Mesodermal cell (in vitro differentiated cells): ENCODE data around the gene TLR7. TPM values are rescaled to one million over a fixed set of nuclear protein-coding genes. Genes with fewer than 3 reads are reported as not detected.

Experiments used
- H3K27ac ChIP-seq: 2 replicates; pipeline ENCODE4 v1.7.0; 2013; ENCODE audit warnings: mild to moderate bottlenecking, low read depth, low read length, moderate library complexity; ENCODE audit not compliant: severe bottlenecking
- H3K36me3 ChIP-seq: 2 replicates; pipeline ENCODE4 v1.7.1; 2013; ENCODE audit warnings: mild to moderate bottlenecking, low read length, moderate library complexity; ENCODE audit not compliant: control insufficient read depth, insufficient read depth
- H3K4me1 ChIP-seq: one replicate; pipeline ENCODE4 v1.7.1; 2013; ENCODE audit warnings: mild to moderate bottlenecking, low read length; ENCODE audit not compliant: insufficient read depth, control insufficient read depth, poor library complexity, severe bottlenecking
- H3K4me3 ChIP-seq: 2 replicates; pipeline ENCODE4 v1.7.0; 2013; ENCODE audit warnings: low read length, control low read depth, mild to moderate bottlenecking; ENCODE audit not compliant: insufficient read depth, poor library complexity, severe bottlenecking; ENCODE audit errors: extremely low read depth
- H3K9me3 ChIP-seq: 2 replicates; pipeline ENCODE4 v1.7.1; 2013; ENCODE audit warnings: mild to moderate bottlenecking, low read length, moderate library complexity; ENCODE audit not compliant: control insufficient read depth
- WGBS, 2 experiments: methylation state at CpG; one replicate each; pipeline ENCODE4 v1.1.5; 2013; ENCODE audit warnings: missing lambda C conversion rate in 2 of 2; ENCODE audit not compliant: insufficient coverage in 2 of 2; 5-methylcytosine and 5-hydroxymethylcytosine counted together
- polyA plus RNA-seq, 2 experiments: library from polyadenylated mRNA; stranded (reverse); fragments of 50-300 nt; gene quantifications; one replicate each; pipeline ENCODE4 v1.2.3, GENCODE V29; 2013

The TLR7 gene
- 0.11 TPM for polyA plus RNA-seq (2013, experiment 1 of 2)
- polyA plus RNA-seq (2013, experiment 2 of 2) = not detected

GRCh38 chrX:12866451-12867377, at the start of gene TLR7:
TLR7 (plus strand) TSS chrX:12867072; CDS start chrX:12867579, 507 bp downstream.
- WGBS, 2 experiments = 80 to 100% methylated on average over 1 of the region's 7 CpGs
- Histone ChIP-seq H3K4me3 (no peak within 1 kb of the TSS), H3K36me3 (no peaks in the 10 kb centered on the region), H3K9me3 (no peaks in the 10 kb centered on the region), H3K4me1 (no peaks in the 10 kb centered on the region), H3K27ac (no peak within 1 kb of the TSS)

GRCh38 chrX:12817528-12817927, 49.3 kb upstream of the TLR7 start:
- Histone ChIP-seq H3K4me1 (no peaks in the 10 kb centered on the region), H3K36me3 (peaks cover 16% of the 10 kb centered on the region), H3K9me3 (no peaks in the 10 kb centered on the region), H3K27ac (no peak overlapping the region), H3K4me3 (no peak overlapping the region)
- WGBS, 2 experiments = 50 to 67% methylated on average over 2 to 3 of the region's 5 CpGs

- no peaks in the 10 kb centered on the region for H3K9me3 ChIP-seq
- WGBS, 2 experiments = 95 to 100% methylated on average over 1 to 4 of the region's 9 CpGs
- H3K27ac ChIP-seq = no peak overlapping the region
- H3K4me3 ChIP-seq = no peak overlapping the region
- H3K4me1 ChIP-seq = no peaks in the 10 kb centered on the region
- H3K36me3 ChIP-seq = peaks cover 22% of the 10 kb centered on the region
Measured at GRCh38 chrX:12819222-12819621, 47.6 kb upstream of the TLR7 start.

GRCh38 chrX:12820737-12821136, 46.1 kb upstream of the TLR7 start:
- Histone ChIP-seq H3K9me3 (no peaks in the 10 kb centered on the region), H3K27ac (no peak overlapping the region), H3K4me3 (no peak overlapping the region), H3K4me1 (peaks cover 3% of the 10 kb centered on the region), H3K36me3 (peaks cover 26% of the 10 kb centered on the region)
- no CpG with 5 or more reads among the region's 7 CpGs for WGBS, 2 experiments

GRCh38 chrX:12824944-12825343, 41.9 kb upstream of the TLR7 start:
- 100% methylated on average over 3 to 4 of the region's 9 CpGs for WGBS, 2 experiments
- Histone ChIP-seq H3K27ac (no peak overlapping the region), H3K4me1 (peaks cover 5% of the 10 kb centered on the region), H3K9me3 (no peaks in the 10 kb centered on the region), H3K4me3 (no peak overlapping the region), H3K36me3 (peaks cover 20% of the 10 kb centered on the region)

- Histone ChIP-seq H3K4me1 (peaks cover 5% of the 10 kb centered on the region), H3K4me3 (no peak overlapping the region), H3K27ac (no peak overlapping the region), H3K9me3 (no peaks in the 10 kb centered on the region), H3K36me3 (peaks cover 14% of the 10 kb centered on the region)
- 100% methylated on average over 1 to 3 of the region's 8 CpGs for WGBS, 2 experiments
Measured at GRCh38 chrX:12825801-12826200, 41.1 kb upstream of the TLR7 start.

- no peaks in the 10 kb centered on the region for H3K4me1 ChIP-seq
Measured at GRCh38 chrX:12843061-12843667, 23.7 kb upstream of the TLR7 start.

GRCh38 chrX:12843668-12844279, 23.1 kb upstream of the TLR7 start:
- H3K36me3 ChIP-seq = no peaks in the 10 kb centered on the region
- no peaks in the 10 kb centered on the region for H3K4me1 ChIP-seq
- H3K9me3 ChIP-seq = no peaks in the 10 kb centered on the region
- WGBS, 2 experiments = 83% methylated on average over 1 of the region's 6 CpGs
- H3K27ac ChIP-seq = no peak overlapping the region
- no peak overlapping the region for H3K4me3 ChIP-seq

More at GRCh38 chrX:12843061-12843667, 23.7 kb upstream of the TLR7 start:
- 100% methylated on average over 1 of the region's 2 CpGs; no CpG with 5 or more reads in 1 of the 2 experiments for WGBS, 2 experiments
- no peaks in the 10 kb centered on the region for H3K36me3 ChIP-seq
- no peaks in the 10 kb centered on the region for H3K9me3 ChIP-seq
- no peak overlapping the region for H3K4me3 ChIP-seq
- no peak overlapping the region for H3K27ac ChIP-seq

GRCh38 chrX:12844319-12844718, 22.6 kb upstream of the TLR7 start:
- Histone ChIP-seq H3K9me3 (no peaks in the 10 kb centered on the region), H3K27ac (no peak overlapping the region), H3K36me3 (no peaks in the 10 kb centered on the region), H3K4me3 (no peak overlapping the region), H3K4me1 (no peaks in the 10 kb centered on the region)
- no CpG with 5 or more reads among the region's 3 CpGs for WGBS, 2 experiments

GRCh38 chrX:12865359-12865758, 1.5 kb upstream of the TLR7 start:
- no peak overlapping the region for H3K4me3 ChIP-seq
- no peaks in the 10 kb centered on the region for H3K9me3 ChIP-seq
- WGBS, 2 experiments = 76 to 87% methylated on average over 4 of the region's 7 CpGs
- no peak overlapping the region for H3K27ac ChIP-seq
- H3K4me1 ChIP-seq = no peaks in the 10 kb centered on the region
- H3K36me3 ChIP-seq = no peaks in the 10 kb centered on the region
